ENCODE results near the gene CBLL2.
"Not testable (repeated sequence)": the region's sequence is repeated elsewhere in the genome, so short reads cannot be mapped to it uniquely, and the experiment has no call there.

Gene CBLL2
- total RNA-seq = 0 to 0.22 (median 0) reads per million in 17 experiments

- no peak for DNase-seq
Observed at GRCh38 chrX:22272613-22273012, at the start of gene CBLL2. CBLL2 (plus strand) TSS chrX:22272913; CDS start chrX:22272992, 79 bp downstream.

- no peak for DNase-seq
Observed at GRCh38 chrX:22234380-22234779, 38.3 kb upstream of the CBLL2 start.

- DNase-seq = no peak
Observed at GRCh38 chrX:22237479-22237878, 35.2 kb upstream of the CBLL2 start.

- DNase-seq = no peak
Observed at GRCh38 chrX:22246620-22247019, 26.1 kb upstream of the CBLL2 start.

GRCh38 chrX:22247169-22247568, 25.5 kb upstream of the CBLL2 start:
- DNase-seq = no peak

- DNase-seq = no peak
Observed at GRCh38 chrX:22248401-22248800, 24.3 kb upstream of the CBLL2 start.

GRCh38 chrX:22249371-22249770, 23.3 kb upstream of the CBLL2 start:
- no peak for DNase-seq

GRCh38 chrX:22268706-22269105, 4.0 kb upstream of the CBLL2 start:
- no peak for DNase-seq

- DNase-seq = no peak
Observed at GRCh38 chrX:22273714-22274317, 1.1 kb downstream of the CBLL2 start.

- DNase-seq = no peak
Observed at GRCh38 chrX:22276781-22277180, 4.1 kb downstream of the CBLL2 start.

- no peak for DNase-seq
Observed at GRCh38 chrX:22278375-22278774, 5.7 kb downstream of the CBLL2 start.

GRCh38 chrX:22289209-22289608, 16.5 kb downstream of the CBLL2 start:
- not testable (repeated sequence) for DNase-seq

- no peak for DNase-seq
Observed at GRCh38 chrX:22296871-22297270, 24.2 kb downstream of the CBLL2 start.

GRCh38 chrX:22300130-22300529, 27.4 kb downstream of the CBLL2 start:
- peak in 2 of 4 experiments; percentile 0 for DNase-seq

- no peak for DNase-seq
Observed at GRCh38 chrX:22310779-22311178, 38.1 kb downstream of the CBLL2 start.

- no peak for DNase-seq
Observed at GRCh38 chrX:22313766-22314165, 41.1 kb downstream of the CBLL2 start.

- no peak for DNase-seq
Observed at GRCh38 chrX:22314211-22314610, 41.5 kb downstream of the CBLL2 start.

- DNase-seq = no peak
Observed at GRCh38 chrX:22314692-22315091, 42.0 kb downstream of the CBLL2 start.

GRCh38 chrX:22315151-22315550, 42.4 kb downstream of the CBLL2 start:
- no peak for DNase-seq

- DNase-seq = no peak
Observed at GRCh38 chrX:22320236-22320873, 47.6 kb downstream of the CBLL2 start.

GRCh38 chrX:22323541-22323940, 50.8 kb downstream of the CBLL2 start:
- no peak for DNase-seq
